ENCODE data around the gene DHX35. TPM values are rescaled to one million over a fixed set of nuclear protein-coding genes. Genes with fewer than 3 reads are reported as not detected.

DHX35 gene
- total RNA-seq (2014; rRNA removed; shearing (Covaris generic)): 13.4 and 18.6 TPM in 2 replicates

GRCh38 chr20:38962044-38962927 is at the start of gene DHX35:
DHX35 (plus strand) TSS chr20:38962344; CDS start chr20:38962368, 24 bp downstream.
- peak; percentile 95 for DNase-seq (ENCODE audit: low spot score)

- no peak for DNase-seq (ENCODE audit: low spot score)
Measured at GRCh38 chr20:38915355-38915754, 46.8 kb upstream of the DHX35 start.

GRCh38 chr20:38917657-38918056 is 44.5 kb upstream of the DHX35 start:
- DNase-seq (ENCODE audit: low spot score): no peak

GRCh38 chr20:38918172-38918571 is 44.0 kb upstream of the DHX35 start:
- DNase-seq (ENCODE audit: low spot score): no peak

DNA sequence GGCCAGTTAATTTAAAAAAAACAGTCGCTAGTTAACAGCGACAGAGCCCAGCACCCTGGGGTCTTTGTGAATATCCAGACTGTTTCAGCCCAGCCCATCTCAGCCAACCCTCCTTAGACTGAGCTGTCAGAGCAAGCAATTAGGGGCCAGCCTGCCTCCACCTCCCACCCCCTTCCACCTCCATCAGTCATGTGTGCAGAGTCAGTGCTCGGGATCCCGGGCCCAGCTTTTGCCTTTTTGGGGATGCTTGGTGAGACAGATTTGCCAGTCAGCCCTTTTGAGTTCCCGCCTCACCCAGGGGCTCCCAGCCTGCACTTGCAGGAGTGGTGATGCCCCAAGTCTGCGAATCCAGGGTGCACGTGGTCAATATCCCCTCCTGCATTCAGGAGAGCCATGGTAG is 42.5 kb upstream of the DHX35 start:
- DNase-seq (ENCODE audit: low spot score): no peak

- DNase-seq (ENCODE audit: low spot score): no peak
Measured at GRCh38 chr20:38920411-38920810, 41.7 kb upstream of the DHX35 start.

GRCh38 chr20:38920851-38921250 is 41.3 kb upstream of the DHX35 start:
- DNase-seq (ENCODE audit: low spot score): no peak

- DNase-seq (ENCODE audit: low spot score): no peak
Measured at GRCh38 chr20:38924718-38925117, 37.4 kb upstream of the DHX35 start.

DNA sequence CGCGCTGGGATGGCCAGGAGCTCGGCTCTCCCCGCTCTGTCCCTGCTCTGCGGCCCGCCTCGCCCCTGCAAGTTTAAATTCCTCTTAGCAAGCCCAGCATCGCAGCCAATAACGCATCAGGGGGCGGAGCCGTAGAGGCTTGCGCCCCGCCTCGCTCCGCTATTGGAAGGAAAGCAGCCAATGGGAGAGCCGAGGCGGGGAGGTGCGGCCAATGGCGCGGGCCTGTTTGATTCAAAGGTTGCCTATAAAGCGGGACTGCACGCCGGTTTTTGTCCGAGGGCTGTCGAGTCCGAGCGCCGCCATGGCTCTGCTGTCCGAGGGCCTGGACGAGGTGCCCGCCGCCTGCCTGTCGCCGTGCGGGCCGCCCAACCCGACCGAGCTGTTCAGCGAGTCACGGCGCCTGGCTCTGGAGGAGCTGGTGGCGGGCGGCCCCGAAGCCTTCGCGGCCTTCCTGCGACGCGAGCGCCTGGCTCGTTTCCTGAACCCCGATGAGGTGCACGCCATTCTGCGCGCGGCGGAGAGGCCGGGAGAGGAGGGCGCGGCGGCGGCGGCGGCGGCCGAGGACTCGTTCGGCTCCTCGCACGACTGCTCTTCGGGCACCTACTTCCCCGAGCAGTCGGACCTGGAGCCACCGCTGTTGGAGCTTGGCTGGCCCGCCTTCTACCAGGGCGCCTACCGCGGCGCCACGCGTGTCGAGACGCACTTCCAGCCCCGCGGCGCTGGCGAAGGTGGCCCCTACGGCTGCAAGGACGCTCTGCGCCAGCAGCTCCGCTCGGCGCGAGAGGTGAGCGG is 35.8 kb upstream of the DHX35 start, which contains the start of gene FAM83D:
FAM83D (plus strand) TSS at position 276 of the 792 bp plus-strand sequence; CDS start at position 302, 26 bp downstream.
- peak; percentile 95 for DNase-seq (ENCODE audit: low spot score)

DNA sequence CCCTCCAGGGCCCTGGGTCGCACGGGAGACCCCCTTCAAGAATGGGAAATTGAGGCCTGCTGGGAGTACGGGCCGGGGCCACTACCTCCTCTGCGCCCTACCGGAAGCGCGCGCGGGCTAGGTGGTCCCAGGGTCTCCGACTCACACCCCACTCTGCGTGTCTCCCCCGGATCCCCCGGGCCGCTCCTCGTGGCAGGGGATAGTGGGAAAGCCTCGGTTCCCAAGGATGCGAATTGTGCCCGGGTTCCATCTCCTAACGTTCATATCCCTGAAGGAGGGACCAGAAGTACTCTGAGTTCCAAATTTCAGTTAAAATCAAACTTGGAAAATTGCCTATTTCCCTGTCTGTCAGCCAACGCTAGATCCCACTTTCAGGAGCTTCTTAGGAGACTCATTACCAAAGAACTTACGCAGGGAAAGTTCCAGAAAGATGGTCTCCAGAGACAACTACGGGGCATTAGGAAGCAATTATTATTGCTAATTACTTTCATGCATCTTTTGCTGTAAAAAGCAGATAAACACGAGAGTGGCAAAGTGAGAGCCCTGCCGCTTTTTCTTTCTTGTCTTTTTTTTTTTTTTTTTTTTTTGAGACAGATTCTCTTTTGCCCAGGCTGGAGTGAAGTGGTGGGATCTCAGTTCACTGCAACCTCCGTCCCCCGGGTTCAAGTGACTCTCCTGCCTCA is 35.1 kb upstream of the DHX35 start:
- DNase-seq (ENCODE audit: low spot score): no peak

DNA sequence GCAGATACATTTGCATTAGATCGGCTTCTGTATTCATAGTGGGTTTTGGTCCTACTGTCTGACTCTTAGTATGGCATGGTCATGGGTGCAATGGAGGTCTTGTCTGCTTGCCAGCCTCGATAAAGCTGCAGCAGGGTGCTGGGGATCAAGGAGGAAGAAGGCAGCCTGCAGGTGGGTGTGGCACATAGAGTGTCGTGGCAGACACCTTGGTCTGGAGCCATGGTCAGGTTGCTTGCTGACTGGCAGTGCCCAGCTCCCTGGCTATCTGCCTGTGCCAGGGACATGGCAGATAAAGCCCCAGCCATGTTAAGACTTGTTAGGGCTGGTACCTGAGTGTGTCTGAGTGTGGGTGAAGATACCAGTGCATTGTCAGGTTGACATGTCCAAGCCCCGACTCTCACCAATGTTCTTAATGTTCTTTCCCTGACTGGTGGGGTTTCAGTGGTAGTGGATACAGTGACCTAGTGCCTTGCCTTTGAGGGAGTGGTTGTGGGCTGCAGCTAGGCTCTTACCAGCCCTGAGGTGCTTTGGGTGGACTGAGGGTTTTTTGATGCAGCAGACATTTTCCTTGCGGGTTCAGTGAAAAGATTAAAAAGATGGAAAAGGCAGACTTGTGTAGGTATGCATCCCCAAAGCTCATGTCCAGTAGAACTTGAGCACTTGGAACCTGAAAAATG is 34.1 kb upstream of the DHX35 start:
- DNase-seq (ENCODE audit: low spot score): no peak

- no peak for DNase-seq (ENCODE audit: low spot score)
Measured at GRCh38 chr20:38930242-38930569, 31.9 kb upstream of the DHX35 start.

DNA sequence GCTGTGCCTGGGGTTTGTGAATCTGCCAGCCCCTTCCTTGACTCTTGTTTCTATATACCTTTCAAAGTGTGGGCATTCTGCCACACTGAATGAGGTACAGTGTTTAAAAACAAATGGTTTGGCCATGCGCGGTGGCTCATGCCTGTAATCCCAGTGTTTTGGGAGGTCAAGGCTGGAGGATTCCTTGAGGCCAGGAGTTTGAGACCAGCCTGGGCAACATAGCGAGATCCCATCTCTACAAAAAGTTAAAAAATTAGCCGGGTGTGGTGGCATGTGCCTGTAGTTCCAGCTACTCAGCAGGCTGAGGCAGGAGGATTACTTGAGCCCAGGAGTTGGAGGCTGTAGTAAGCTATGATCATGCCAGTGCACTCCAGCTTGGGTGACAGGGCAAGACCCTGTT is 30.2 kb upstream of the DHX35 start:
- DNase-seq (ENCODE audit: low spot score): no peak

- no peak for DNase-seq (ENCODE audit: low spot score)
Measured at GRCh38 chr20:38932457-38933120, 29.6 kb upstream of the DHX35 start.

GRCh38 chr20:38934530-38934929 is 27.6 kb upstream of the DHX35 start:
- no peak for DNase-seq (ENCODE audit: low spot score)

DNA sequence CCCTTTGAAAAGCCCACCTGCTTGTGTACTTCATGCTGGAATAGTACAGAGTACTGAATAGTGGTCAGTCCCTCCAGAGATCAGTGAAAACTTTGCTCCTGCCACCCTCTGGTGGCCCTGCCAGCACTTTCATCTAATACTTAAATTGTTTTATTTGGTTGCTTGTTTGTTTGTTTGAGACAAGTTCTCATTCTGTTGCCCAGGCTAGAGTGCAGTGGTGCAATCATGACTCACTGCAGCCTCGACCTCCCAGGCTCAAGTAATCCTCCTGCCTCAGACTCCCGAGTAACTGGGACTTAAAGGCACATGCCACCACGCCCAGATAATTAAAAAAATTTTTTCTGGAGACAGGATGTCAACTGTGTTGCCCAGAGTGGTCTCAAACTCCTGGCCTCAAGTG is 26.9 kb upstream of the DHX35 start:
- no peak for DNase-seq (ENCODE audit: low spot score)

DNA sequence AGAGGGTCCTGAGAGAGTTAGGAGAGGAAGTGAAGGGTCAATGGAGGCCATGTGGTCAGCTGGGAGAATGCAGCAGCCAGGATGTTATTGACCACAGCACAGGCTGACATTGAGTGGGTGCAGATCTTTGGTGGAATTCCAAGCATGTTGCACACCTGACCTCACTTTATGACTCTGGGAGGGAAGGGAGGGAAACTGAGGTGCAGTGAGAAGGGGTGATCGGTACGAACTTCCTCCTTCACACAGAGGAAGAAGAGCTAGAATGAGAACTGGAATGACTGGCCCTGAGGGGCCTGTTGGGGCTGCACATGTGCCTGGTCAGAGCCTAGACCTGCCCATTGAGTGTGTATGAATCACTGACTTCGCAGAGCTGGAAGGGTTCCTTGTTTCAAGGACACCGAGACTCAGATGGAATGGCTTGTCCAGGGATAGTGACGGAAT is 26.2 kb upstream of the DHX35 start:
- no peak for DNase-seq (ENCODE audit: low spot score)

DNA sequence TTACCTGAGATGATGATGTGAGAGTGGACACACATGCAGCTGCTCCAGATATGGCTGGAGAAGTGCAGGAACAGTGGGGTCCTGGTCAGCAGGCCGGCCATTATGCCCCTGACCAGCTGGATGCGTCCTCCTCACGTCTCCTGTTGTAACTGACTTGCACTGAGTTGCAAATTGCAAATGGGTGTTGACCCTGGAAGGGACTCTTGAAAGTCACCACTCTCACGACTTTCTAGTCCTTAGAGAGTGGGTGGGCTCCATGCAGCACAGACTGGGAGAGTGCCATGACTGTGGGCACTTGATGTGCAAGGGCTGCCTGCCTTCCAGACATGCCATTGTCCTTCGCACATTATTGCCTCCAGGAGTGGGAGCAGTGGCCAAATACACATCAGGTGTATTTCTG is 25.1 kb upstream of the DHX35 start:
- no peak for DNase-seq (ENCODE audit: low spot score)

DNA sequence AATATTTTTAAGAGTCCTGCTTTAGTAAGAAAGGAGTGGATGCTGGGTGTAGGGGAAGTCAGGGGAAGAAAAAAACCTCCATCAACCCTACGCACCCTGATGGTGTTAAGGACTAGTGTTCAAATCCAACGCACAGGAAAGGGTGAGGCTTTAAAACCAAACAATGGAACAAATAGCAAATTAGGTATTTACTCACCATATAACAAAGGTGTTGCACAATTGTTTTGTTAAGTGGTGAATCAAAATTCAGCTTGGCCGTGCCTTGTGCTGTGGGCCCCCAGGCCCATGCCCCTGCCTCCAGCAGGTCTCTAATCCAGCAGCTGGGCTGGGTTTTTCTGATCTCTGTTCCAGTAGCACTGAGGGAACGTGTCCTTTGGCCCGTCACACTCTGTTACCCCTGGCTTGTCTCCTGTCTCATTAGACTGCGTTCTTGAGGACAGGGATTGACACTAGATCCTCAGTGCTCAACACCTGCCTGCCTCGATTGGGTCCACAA is 24.1 kb upstream of the DHX35 start:
- DNase-seq (ENCODE audit: low spot score): no peak

DNA sequence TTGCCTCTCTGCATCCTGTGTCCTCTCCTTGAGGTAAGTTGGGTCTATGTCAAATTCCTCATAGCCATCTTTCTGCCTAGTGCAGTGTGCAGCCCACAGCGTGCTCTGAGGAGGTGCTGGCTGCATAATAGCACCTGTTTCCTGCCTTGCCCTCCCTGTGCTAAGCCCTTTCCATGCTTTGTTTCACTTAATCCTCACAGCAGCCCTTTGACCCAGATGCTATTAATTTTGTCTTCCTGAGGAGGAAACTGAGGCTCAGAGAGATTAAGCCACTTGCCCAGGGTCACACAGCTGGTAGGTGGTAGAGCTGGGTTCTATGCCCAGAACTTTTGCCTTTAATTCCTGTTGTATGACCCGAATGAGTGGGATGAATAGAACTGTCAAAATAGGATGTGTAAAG is 22.5 kb upstream of the DHX35 start:
- no peak for DNase-seq (ENCODE audit: low spot score)

GRCh38 chr20:38940644-38941043 is 21.5 kb upstream of the DHX35 start:
- no peak for DNase-seq (ENCODE audit: low spot score)

All from H4 (cell line).